ENCODE results near the gene NFKB2.
A peak's percentile ranks its signal among the peaks of the same experiment; 100 is the strongest.

Gene NFKB2

GRCh38 chr10:102394801-102395399 lies 605 bp upstream of the NFKB2 start (continued):
- TF ChIP-seq, protein P1, sequence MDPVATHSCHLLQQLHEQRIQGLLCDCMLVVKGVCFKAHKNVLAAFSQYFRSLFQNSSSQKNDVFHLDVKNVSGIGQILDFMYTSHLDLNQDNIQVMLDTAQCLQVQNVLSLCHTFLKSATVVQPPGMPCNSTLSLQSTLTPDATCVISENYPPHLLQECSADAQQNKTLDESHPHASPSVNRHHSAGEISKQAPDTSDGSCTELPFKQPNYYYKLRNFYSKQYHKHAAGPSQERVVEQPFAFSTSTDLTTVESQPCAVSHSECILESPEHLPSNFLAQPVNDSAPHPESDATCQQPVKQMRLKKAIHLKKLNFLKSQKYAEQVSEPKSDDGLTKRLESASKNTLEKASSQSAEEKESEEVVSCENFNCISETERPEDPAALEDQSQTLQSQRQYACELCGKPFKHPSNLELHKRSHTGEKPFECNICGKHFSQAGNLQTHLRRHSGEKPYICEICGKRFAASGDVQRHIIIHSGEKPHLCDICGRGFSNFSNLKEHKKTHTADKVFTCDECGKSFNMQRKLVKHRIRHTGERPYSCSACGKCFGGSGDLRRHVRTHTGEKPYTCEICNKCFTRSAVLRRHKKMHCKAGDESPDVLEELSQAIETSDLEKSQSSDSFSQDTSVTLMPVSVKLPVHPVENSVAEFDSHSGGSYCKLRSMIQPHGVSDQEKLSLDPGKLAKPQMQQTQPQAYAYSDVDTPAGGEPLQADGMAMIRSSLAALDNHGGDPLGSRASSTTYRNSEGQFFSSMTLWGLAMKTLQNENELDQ (tag by site-specific recombination; IDR thresholded peaks at IDR 0.05; ENCODE audit: low read depth): no peak
- TF ChIP-seq FEZF1 (tag by site-specific recombination; IDR thresholded peaks at IDR 0.05): no peak
- no peak for TF ChIP-seq ZNF629 (tag by site-specific recombination; IDR thresholded peaks at IDR 0.05)
- TF ChIP-seq ZBTB17 (tag by site-specific recombination; IDR thresholded peaks at IDR 0.05): peak; percentile 3; the same call in 1 of the 2 replicates
- no peak for TF ChIP-seq ZNF585B (tag by site-specific recombination; IDR thresholded peaks at IDR 0.05)
- TF ChIP-seq ZNF48 (tag by site-specific recombination; IDR thresholded peaks at IDR 0.05): no peak
- TF ChIP-seq, protein P2, sequence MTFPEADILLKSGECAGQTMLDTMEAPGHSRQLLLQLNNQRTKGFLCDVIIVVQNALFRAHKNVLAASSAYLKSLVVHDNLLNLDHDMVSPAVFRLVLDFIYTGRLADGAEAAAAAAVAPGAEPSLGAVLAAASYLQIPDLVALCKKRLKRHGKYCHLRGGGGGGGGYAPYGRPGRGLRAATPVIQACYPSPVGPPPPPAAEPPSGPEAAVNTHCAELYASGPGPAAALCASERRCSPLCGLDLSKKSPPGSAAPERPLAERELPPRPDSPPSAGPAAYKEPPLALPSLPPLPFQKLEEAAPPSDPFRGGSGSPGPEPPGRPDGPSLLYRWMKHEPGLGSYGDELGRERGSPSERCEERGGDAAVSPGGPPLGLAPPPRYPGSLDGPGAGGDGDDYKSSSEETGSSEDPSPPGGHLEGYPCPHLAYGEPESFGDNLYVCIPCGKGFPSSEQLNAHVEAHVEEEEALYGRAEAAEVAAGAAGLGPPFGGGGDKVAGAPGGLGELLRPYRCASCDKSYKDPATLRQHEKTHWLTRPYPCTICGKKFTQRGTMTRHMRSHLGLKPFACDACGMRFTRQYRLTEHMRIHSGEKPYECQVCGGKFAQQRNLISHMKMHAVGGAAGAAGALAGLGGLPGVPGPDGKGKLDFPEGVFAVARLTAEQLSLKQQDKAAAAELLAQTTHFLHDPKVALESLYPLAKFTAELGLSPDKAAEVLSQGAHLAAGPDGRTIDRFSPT (tag by site-specific recombination; IDR thresholded peaks at IDR 0.05): peak; percentile 14; the same call in 1 of the 2 replicates
- no peak for TF ChIP-seq EGR2 (tag by site-specific recombination; IDR thresholded peaks at IDR 0.05; ENCODE audit: low read depth)
- peak; percentile 35 for TF ChIP-seq ZFHX2 (tag by site-specific recombination; conservative IDR thresholded peaks at IDR 0.05)
- TF ChIP-seq ZNF654 (tag by site-specific recombination; IDR thresholded peaks at IDR 0.05; ENCODE audit: low read depth): no peak
- TF ChIP-seq, protein P3, sequence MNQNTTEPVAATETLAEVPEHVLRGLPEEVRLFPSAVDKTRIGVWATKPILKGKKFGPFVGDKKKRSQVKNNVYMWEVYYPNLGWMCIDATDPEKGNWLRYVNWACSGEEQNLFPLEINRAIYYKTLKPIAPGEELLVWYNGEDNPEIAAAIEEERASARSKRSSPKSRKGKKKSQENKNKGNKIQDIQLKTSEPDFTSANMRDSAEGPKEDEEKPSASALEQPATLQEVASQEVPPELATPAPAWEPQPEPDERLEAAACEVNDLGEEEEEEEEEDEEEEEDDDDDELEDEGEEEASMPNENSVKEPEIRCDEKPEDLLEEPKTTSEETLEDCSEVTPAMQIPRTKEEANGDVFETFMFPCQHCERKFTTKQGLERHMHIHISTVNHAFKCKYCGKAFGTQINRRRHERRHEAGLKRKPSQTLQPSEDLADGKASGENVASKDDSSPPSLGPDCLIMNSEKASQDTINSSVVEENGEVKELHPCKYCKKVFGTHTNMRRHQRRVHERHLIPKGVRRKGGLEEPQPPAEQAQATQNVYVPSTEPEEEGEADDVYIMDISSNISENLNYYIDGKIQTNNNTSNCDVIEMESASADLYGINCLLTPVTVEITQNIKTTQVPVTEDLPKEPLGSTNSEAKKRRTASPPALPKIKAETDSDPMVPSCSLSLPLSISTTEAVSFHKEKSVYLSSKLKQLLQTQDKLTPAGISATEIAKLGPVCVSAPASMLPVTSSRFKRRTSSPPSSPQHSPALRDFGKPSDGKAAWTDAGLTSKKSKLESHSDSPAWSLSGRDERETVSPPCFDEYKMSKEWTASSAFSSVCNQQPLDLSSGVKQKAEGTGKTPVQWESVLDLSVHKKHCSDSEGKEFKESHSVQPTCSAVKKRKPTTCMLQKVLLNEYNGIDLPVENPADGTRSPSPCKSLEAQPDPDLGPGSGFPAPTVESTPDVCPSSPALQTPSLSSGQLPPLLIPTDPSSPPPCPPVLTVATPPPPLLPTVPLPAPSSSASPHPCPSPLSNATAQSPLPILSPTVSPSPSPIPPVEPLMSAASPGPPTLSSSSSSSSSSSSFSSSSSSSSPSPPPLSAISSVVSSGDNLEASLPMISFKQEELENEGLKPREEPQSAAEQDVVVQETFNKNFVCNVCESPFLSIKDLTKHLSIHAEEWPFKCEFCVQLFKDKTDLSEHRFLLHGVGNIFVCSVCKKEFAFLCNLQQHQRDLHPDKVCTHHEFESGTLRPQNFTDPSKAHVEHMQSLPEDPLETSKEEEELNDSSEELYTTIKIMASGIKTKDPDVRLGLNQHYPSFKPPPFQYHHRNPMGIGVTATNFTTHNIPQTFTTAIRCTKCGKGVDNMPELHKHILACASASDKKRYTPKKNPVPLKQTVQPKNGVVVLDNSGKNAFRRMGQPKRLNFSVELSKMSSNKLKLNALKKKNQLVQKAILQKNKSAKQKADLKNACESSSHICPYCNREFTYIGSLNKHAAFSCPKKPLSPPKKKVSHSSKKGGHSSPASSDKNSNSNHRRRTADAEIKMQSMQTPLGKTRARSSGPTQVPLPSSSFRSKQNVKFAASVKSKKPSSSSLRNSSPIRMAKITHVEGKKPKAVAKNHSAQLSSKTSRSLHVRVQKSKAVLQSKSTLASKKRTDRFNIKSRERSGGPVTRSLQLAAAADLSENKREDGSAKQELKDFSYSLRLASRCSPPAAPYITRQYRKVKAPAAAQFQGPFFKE (tag by site-specific recombination; IDR thresholded peaks at IDR 0.05; ENCODE audit: borderline replicate concordance): peak; percentile 96; the same call in 1 of the 2 replicates
- no peak for TF ChIP-seq ZNF768 (tag by site-specific recombination; IDR thresholded peaks at IDR 0.05)
- TF ChIP-seq ZNF561 (tag by site-specific recombination; IDR thresholded peaks at IDR 0.05; ENCODE audit: borderline replicate concordance): peak; percentile 51; the same call in 1 of the 2 replicates
- TF ChIP-seq ZNF10 (tag by site-specific recombination; IDR thresholded peaks at IDR 0.05): no peak
- TF ChIP-seq, protein P4, sequence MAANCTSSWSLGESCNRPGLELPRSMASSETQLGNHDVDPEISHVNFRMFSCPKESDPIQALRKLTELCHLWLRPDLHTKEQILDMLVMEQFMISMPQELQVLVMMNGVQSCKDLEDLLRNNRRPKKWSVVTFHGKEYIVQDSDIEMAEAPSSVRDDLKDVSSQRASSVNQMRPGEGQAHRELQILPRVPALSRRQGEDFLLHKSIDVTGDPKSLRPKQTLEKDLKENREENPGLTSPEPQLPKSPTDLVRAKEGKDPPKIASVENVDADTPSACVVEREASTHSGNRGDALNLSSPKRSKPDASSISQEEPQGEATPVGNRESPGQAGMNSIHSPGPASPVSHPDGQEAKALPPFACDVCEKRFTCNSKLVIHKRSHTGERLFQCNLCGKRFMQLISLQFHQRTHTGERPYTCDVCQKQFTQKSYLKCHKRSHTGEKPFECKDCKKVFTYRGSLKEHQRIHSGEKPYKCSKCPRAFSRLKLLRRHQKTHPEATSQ (tag by site-specific recombination; IDR thresholded peaks at IDR 0.05): peak; percentile 81; the same call in 1 of the 2 replicates
- TF ChIP-seq KLF16 (tag by site-specific recombination; IDR thresholded peaks at IDR 0.05): 0 out of 2 replicates have a peak, but pooled peaks have one; percentile 8
- no peak; the same call in 1 of the 2 replicates for TF ChIP-seq ZNF391 (tag by site-specific recombination; IDR thresholded peaks at IDR 0.05; ENCODE audit: borderline replicate concordance, low read depth)
- TF ChIP-seq ZNF529 (tag by site-specific recombination; IDR thresholded peaks at IDR 0.05; ENCODE audit: insufficient replicate concordance): no peak
- no peak for TF ChIP-seq ZBTB6 (tag by site-specific recombination; IDR thresholded peaks at IDR 0.05)
- no peak for TF ChIP-seq ZNF560 (tag by site-specific recombination; IDR thresholded peaks at IDR 0.05; ENCODE audit: borderline replicate concordance)
- no peak for TF ChIP-seq ZBTB21 (tag by site-specific recombination; IDR thresholded peaks at IDR 0.05)
- no peak for TF ChIP-seq ZNF785 (tag by site-specific recombination; IDR thresholded peaks at IDR 0.05)
- no peak for TF ChIP-seq PRDM1 (tag by site-specific recombination; IDR thresholded peaks at IDR 0.05)
- TF ChIP-seq ZNF530 (tag by site-specific recombination; IDR thresholded peaks at IDR 0.05; ENCODE audit: low read depth): no peak
- peak; percentile 74; the same call in 1 of the 2 replicates for TF ChIP-seq ZNF600 (tag by site-specific recombination; IDR thresholded peaks at IDR 0.05)
- TF ChIP-seq SP3 (tag by site-specific recombination; IDR thresholded peaks at IDR 0.05): no peak
- no peak for TF ChIP-seq RBAK (tag by site-specific recombination; IDR thresholded peaks at IDR 0.05)
- no peak for TF ChIP-seq ZNF354C (tag by site-specific recombination; IDR thresholded peaks at IDR 0.05; ENCODE audit: borderline replicate concordance, low read depth)
